ENCODE data around the gene TP53TG5.

Gene TP53TG5

GRCh38 chr20:45378191-45378590 is at the start of gene TP53TG5:
TP53TG5 (minus strand) TSS chr20:45378325; CDS start chr20:45378236, 89 bp downstream.
- DNase-seq: peak; percentile 49

GRCh38 chr20:45427236-45428149 is 49.4 kb upstream of the TP53TG5 start:
- DNase-seq: no peak

- no peak for DNase-seq
Observed at GRCh38 chr20:45426320-45427016, 48.3 kb upstream of the TP53TG5 start.

GRCh38 chr20:45425561-45425960 is 47.4 kb upstream of the TP53TG5 start:
- DNase-seq: no peak

GRCh38 chr20:45423700-45424099 is 45.6 kb upstream of the TP53TG5 start:
- DNase-seq: no peak

GRCh38 chr20:45420125-45420524 is 42.0 kb upstream of the TP53TG5 start:
- DNase-seq: no peak

- peak; percentile 35 for DNase-seq
Observed at GRCh38 chr20:45419188-45420091, 41.3 kb upstream of the TP53TG5 start.

- no peak for DNase-seq
Observed at GRCh38 chr20:45416917-45417316, 38.8 kb upstream of the TP53TG5 start.

- peak; percentile 90 for DNase-seq
Observed at GRCh38 chr20:45415822-45416637, 37.9 kb upstream of the TP53TG5 start, which contains the start of gene PIGT. PIGT (plus strand) TSS chr20:45416141; CDS start chr20:45416157, 16 bp downstream.

GRCh38 chr20:45413479-45413878 is 35.4 kb upstream of the TP53TG5 start:
- no peak for DNase-seq

- no peak for DNase-seq
Observed at GRCh38 chr20:45412653-45413052, 34.5 kb upstream of the TP53TG5 start.

- DNase-seq: peak; percentile 20
Observed at GRCh38 chr20:45410887-45411286, 32.8 kb upstream of the TP53TG5 start.

GRCh38 chr20:45409521-45410272 is 31.6 kb upstream of the TP53TG5 start:
- no peak for DNase-seq

- peak; percentile 45 for DNase-seq
Observed at GRCh38 chr20:45408646-45409213, 30.6 kb upstream of the TP53TG5 start.

- DNase-seq: peak; percentile 91
Observed at GRCh38 chr20:45407783-45408645, 29.9 kb upstream of the TP53TG5 start, which contains the start of gene DBNDD2. DBNDD2 (plus strand) TSS chr20:45408289; CDS start chr20:45408468, 179 bp downstream.

- peak; percentile 68 for DNase-seq
Observed at GRCh38 chr20:45407067-45407745, 29.1 kb upstream of the TP53TG5 start.

GRCh38 chr20:45406260-45407066 is 28.3 kb upstream of the TP53TG5 start:
- peak; percentile 70 for DNase-seq

All from midbrain (tissue), 1 donor.